ENCODE results near the gene UBFD1.

Gene UBFD1

GRCh38 chr16:23611936-23612335, 54.4 kb downstream of the UBFD1 start:
- no peak for DNase-seq

GRCh38 chr16:23615805-23616204, 58.3 kb downstream of the UBFD1 start:
- DNase-seq, result no peak
